ENCODE data around the gene CEP112. TPM values are rescaled to one million over a fixed set of nuclear protein-coding genes. Genes with fewer than 3 reads are reported as not detected.

Gene CEP112
- total and polyA plus RNA-seq, 2 experiments from 2014 or later, result 4.0 to 4.3 TPM

GRCh38 chr17:66171172-66171571 lies 20.8 kb downstream of the CEP112 start (continued):
- no peak for TF ChIP-seq ZNF462 (CRISPR knock-in tag; IDR thresholded peaks at IDR 0.05)

DNA sequence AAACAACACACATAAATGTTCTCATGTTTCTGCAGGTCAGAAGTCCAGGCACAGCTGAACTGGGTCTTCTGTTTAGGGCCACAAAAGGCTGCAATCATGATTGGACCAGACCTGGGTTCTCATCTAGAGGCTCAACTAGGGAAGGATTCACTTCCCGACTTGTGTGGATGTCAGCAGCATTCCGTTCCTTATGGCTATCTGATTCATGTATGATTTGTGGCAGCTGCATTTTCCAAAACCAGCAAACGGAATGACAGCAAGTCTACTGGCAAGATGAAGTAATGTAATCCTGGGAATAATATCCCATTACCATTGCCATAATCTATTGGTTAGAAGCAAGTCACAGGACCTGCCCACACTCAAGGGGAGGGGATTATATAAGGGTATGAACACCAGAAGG lies 22.1 kb downstream of the CEP112 start:
- no peak for ATAC-seq
- no peak for DNase-seq (ENCODE audit: low spot score)
- no peaks in the 10 kb centered on the region for H3K79me2 ChIP-seq (replicated peaks; ENCODE audit: insufficient read depth)
- H3K27me3 Mint-ChIP-seq (ENCODE audit: insufficient read depth, low read depth, poor library complexity), result peaks cover 2% of the 10 kb centered on the region
- H3K4me2 ChIP-seq, result no peak overlapping the region
- H3K27ac Mint-ChIP-seq, result no peak overlapping the region
- H3K9me2 ChIP-seq (ENCODE audit: insufficient read depth), result no peaks in the 10 kb centered on the region
- no peaks in the 10 kb centered on the region for H3K4me1 Mint-ChIP-seq
- no peaks in the 10 kb centered on the region for H3K27me3 ChIP-seq (ENCODE audit: insufficient read depth)
- H3K36me3 Mint-ChIP-seq (ENCODE audit: low read depth), result no peaks in the 10 kb centered on the region
- H3F3A ChIP-seq (replicated peaks; ENCODE audit: low read depth), result no peaks in the 10 kb centered on the region
- no peaks in the 10 kb centered on the region for H3K9me3 Mint-ChIP-seq
- TF ChIP-seq JUNB (IDR thresholded peaks at IDR 0.05; ENCODE audit: unreplicated experiment), result no peak
- no peak for TF ChIP-seq EZH2phosphoT487 (IDR thresholded peaks at IDR 0.05; ENCODE audit: unreplicated experiment)
- TF ChIP-seq ZNF462 (CRISPR knock-in tag; IDR thresholded peaks at IDR 0.05), result no peak
- no peak for TF ChIP-seq STAT1 (IDR thresholded peaks at IDR 0.05; ENCODE audit: unreplicated experiment)
- no peaks in the 10 kb centered on the region for H3K36me3 ChIP-seq (ENCODE audit: insufficient read depth)
- H3K4me3 Mint-ChIP-seq, result no peak overlapping the region
- H3K27ac ChIP-seq (ENCODE audit: low read depth), result no peak overlapping the region
- H4K20me1 ChIP-seq (replicated peaks; ENCODE audit: insufficient read depth), result no peaks in the 10 kb centered on the region
- H3K4me1 ChIP-seq (ENCODE audit: insufficient read depth), result no peaks in the 10 kb centered on the region
- no peak overlapping the region for H2AFZ ChIP-seq
- no peak overlapping the region for H3K4me3 ChIP-seq
